Left ventricle myocardium superior (tissue), 1 donor: ENCODE measurements around the gene FZD10. TPM values are rescaled to one million over a fixed set of nuclear protein-coding genes. Genes with fewer than 3 reads are reported as not detected.

ENCODE experiments used
- ATAC-seq: fragments of 200-7000 bp; cut with Tn5 transposase; one replicate; pipeline ENCODE4 v1.9.1; 2020; ENCODE audit warnings: mild to moderate bottlenecking, moderate library complexity
- DNase-seq: peaks from one replicate; pipeline ENCODE4 v3.0.0-alpha.2; 2020
- intact Hi-C: fragments of 100-400 bp; cut with micrococcal nuclease; formaldehyde crosslinking; loops from one replicate; pipeline ENCODE4 v1.11.0; 2022
- total RNA-seq: library from RNA; stranded (reverse); fragmentation: NEBNext Ultra II Directional; extraction: Animal tissue kit (Norgen Biotek cat#: 25700); gene quantifications from one replicate; pipeline ENCODE4 v1.2.1, GENCODE V29; 2021
- donor health status: DM: no; HTN: yes; CAD: no; lungs with severe emphysema.

The FZD10 gene
- total RNA-seq, 1 donor from 2014 or later, result 0.07 TPM

DNA sequence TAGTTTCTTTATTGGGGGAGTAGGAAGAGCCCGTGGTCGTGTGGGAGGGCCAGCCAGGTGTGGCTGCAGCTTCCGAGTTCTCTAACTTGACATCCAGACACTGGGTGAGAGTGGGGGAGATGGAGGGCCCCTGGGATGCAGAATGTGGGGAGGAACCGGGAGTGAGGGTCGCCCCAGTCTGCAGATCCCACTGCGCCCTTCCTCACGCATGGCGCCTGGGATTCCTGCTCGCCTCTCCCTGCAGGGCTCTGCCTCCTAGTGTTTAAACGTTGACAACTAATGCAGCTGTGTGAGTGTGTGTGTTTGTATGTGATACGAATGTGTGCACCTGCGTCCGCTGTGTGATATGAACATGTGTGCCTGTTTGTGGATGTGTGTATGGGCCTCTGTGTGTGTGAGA, 34.6 kb downstream of the FZD10 start:
- no peak for ATAC-seq
- DNase-seq, result no peak
- intact Hi-C loops, result no loop called here

DNA sequence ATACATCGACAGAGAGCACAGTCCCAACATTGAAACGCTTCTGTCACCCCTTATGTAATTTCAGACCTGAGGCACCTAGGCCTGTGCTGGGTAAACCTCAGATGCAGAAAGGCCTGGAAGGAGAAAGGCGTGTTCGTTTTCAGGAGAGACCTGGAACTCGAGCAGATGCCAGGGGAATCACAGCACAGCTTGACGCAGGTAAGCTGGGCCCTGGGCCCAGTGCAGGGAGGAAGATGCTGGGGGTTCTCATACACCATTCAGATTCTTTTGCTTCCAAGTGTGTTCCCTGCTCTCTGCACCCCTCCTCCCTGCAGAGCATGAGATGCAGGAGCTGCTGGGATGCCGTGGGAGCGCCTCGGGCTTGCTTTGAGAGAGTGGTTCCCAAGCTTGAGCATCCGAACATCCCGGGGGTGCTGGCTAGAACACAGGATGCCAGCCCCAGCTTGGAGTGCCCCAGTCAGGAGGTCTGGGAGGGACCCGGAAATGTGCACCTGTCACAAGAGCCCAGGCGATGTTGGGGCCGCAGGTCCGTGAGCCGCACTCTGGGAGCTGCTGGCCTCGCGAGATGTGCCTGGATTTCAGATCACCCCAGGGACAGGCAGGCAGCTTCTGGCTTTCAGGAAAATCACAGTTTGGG, 35.9 kb downstream of the FZD10 start:
- DNase-seq (no peak), ATAC-seq (no peak)
- intact Hi-C loops, result no loop called here

DNA sequence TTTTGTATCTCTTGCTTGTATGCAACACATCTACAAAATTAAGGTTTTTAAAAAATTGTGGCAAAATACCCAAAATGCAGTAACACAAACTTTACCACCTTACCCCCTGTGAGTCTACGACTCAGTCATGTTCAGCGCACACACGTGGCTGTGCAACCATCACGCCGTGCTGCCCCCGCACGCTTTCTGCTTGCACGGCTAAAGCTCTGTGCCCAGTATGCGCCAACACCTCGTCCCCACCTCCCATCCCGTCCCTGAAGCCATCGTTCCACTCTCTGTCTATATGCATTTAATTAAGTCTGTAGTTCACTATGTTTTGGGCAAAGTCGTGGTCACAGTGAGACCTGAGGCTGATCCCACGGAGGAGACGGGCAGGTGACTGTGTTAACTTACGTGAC, 36.4 kb downstream of the FZD10 start:
- intact Hi-C loops, result no loop called here

DNA sequence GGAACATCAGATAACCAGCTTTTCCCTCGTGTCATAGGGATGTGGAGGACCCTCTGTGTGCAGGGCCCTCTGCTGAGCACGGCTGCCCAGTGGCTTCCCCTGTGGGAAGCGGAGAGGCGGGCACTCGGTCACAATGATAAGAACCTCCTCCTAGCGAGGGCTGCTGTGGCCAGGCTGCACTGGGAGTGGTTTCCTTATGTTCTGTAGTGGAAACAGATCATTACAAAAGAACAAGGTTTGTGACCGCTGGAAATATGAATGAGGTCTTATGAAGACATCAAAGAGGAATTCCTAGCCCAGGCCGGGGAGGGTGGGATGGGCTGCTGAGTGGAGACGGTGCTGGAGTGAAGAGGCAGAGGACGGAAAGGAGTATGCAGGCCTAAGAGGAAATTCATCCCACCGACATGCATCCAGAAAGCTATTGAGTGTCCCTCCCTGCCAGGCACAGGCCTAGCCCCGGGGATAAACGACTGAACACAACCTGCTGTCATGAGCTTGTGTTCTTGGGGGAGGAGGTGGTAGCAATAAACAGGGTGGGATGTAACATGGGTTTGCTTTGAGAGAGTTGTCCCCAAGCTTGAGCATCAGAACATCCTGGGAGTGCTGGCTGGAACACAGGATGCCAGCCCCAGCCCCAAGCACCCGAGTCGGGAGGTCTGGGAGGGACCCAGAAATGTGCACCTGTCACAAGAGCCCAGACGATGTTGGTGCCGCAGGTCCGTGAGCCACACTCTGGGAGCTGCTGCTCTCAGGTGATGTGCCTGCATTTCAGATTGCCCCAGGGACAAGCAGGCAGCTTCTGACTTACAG, 37.5 kb downstream of the FZD10 start:
- ATAC-seq (no peak), DNase-seq (no peak)
- intact Hi-C loops, result no loop called here

More for the DNA sequence above, 36.4 kb downstream of the FZD10 start:
- no peak for DNase-seq
- no peak for ATAC-seq

DNA sequence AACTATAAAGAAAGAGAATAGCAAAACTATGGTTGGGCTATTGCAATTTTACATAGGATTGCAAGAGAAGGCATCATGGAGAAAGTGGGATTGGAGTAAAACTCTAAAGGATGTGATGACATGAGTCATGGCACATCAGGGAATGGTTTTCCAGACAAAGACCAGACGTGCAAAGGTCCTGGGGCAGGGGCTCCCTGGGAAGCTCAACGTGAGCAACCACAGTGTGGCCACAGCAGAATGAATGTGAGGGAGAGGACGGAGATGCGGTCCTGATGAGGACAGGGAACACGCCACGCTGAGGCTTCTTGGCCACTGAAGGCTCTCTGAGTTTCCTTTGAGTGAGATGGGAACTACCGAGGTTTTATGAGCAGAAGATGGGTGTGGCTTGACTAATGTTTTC, 38.2 kb downstream of the FZD10 start:
- intact Hi-C loops, result no loop called here
- DNase-seq (no peak), ATAC-seq (no peak)

DNA sequence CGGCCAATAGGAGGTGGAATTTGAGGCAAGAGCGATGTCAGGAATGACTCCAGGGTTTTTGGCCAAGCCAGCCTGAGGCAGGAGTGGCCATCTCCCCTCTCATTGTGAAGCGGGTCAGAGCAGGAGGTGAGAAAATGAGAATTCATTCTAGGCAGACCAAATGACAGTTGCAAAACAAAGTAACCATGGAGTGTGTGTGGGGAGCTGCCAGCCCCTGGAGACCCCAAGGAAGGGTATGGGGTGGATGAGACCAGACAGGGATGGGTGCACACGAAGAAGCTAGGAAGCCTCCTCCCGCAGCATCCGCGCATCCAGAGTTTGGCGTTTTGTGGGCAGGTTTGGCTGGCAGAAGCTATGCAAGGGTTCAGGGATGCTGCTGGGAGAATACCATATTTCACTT, 38.8 kb downstream of the FZD10 start:
- DNase-seq (no peak), ATAC-seq (no peak)
- intact Hi-C loops, result no loop called here

DNA sequence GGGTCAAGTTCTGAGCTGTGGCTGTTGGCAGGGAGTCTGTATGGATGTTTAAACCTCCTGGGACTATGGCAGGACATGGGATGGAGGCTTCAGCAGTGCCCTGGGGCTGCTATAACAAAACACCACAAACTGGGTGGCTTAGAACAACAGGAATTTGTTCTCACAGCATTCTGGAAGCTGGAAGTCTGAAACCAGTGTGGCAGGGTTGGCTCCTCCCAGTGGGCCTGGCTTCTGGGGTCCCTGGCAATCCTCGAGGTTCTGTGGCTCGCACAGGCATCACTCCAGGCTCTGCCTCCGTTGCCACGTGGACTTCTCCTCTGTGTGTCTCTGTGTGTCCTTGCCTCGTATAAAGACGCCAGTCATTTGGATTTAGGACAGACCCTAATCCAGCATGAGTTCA, 39.9 kb downstream of the FZD10 start:
- DNase-seq (no peak), ATAC-seq (no peak)
- intact Hi-C loops, result no loop called here

DNA sequence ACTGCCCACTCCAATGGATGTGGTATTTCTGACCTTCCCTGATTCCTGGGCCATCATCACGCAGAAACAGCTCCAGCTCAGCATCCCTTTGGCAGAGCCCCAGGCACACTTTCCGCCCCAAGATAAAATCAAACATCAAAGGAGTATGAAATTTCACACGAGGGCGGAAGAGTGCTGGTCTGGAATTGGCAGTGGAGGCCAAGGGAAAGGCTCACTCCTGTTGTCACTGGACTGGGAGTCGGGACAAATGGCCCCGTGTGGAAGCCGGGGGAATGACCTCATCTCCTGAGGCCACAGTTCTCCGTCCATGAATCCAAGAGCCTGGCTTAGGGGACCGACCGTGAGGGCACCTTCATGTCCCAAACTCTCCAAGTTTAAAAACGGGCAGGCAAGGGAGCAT, 40.9 kb downstream of the FZD10 start:
- no peak for DNase-seq

DNA sequence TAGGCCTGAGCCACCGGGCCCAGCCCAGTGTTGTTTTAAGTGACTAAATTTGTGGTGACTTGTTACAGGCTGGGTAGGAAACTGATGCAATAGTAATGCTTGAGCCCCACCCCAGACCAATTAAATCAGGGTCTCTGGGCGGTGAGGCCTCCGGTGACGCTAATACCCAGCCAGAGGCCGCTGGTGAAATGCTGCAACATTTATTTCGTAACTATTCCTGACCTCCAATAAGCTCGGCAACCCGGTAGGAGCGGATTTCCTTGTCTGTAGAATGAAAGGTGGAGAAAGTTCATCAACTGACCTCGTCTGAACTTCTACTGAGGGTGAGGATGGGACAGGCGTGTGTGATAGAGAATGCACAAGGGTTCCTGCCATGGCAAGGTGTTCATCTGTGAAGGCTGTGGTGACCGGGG, 42.3 kb downstream of the FZD10 start:
- ATAC-seq (no peak), DNase-seq (no peak)
- intact Hi-C loops, result no loop called here

More for the DNA sequence above, 40.9 kb downstream of the FZD10 start:
- intact Hi-C loops, result no loop called here
- no peak for ATAC-seq

DNA sequence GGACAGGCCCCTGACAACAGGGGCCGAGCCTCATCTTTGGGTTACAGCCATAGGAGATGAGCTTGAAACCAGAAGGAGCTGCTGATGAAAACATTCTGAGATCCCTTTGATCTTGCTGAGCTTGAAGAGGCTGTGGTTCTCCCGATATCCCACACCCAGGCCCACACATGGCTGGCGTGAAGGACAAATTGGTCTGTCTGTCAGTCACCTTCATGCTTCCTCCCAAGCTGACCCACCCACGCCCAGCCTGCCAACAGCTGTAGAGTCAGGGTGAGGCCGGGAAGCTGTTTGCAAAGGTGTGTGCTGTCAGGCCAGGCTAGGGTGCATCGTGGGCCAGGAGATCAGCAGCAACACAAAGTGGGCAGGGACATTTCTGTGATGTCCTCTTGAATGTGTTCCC, 43.2 kb downstream of the FZD10 start:
- DNase-seq (no peak), ATAC-seq (no peak)
- intact Hi-C loops, result no loop called here

DNA sequence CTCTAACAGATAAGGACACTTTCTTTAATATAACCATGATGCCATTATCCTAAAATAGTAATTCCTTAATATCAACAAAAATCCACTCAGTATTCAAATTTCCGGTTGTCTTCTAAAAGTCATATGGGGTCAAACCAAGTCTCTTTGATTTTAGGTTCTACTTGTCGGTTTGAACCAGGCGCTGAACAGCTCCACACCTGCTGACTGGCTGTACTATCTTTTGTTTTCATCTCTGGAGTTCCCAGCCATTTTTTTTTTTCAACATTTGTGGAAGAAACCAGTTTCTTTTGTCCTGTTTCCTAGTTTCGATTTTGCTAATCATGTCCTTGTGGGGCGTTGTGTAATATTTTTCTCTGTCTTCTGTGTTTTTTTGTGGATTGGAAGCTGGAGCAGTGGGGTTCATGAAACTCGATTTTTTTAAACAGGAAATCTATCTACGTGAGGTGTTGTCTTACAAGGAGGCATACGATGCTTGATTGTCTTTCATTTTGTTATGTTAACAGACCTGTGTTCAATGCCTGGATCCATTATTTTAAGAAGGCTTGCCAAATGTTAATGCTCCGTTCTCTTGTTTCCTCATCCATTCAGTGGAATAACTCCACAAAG, 50.2 kb downstream of the FZD10 start:
- intact Hi-C loops, result no loop called here
- ATAC-seq (no peak), DNase-seq (no peak)

DNA sequence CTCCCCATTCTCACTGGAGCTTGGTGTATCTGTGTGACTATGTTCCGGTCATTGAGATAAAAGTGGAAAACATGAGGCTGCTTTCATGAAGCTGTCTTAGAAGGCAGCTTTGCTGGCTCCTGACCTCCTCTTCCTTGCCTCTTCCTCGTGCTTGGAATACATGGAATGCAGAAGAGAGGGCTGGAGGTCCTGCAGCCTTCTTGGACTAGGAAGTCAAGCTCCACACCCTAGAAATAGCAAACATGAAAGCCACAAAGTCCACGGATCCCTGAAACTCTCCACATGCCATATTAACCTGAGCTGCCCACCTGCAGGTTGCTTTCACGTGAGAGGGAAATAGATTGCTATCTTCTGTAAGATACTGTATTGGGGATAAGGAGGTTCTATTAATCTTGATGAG, 51.0 kb downstream of the FZD10 start:
- intact Hi-C loops, result no loop called here
- DNase-seq (no peak), ATAC-seq (no peak)

DNA sequence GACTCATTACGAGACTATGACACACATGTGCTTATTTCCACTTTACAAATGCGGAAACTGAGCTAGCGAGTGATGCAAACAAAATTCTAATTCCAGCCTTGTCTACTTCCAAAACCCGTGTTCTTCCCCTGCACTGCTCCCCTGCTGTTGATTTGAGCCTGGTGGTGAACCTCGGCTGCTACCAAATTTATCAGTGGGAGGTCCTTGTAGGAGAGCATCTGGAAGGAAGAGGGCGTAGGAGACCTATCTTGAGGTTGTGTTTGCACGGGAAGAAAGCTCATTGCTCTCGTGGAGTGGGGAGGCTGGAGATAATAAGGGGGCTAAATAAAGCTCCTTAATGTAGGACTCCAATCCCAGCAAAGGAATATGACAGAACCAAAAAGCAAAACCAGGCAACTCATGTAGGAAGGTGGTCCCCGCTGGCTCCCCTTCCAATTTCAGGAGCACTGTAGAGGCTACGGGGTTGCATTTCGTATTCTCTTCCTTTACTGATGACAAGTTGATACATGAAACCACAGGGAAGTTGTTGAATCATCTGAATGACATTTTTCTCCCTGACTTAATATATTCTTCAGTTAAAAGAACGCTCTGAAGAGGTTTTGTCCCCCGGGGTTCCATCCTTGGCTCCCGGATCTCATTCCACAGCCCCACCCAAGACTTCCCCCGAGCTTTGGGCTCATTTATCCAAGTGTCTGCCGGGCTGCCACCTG, 52.6 kb downstream of the FZD10 start:
- DNase-seq, result no peak
- ATAC-seq, result no peak
- intact Hi-C loops, result no loop called here

Other genes with a start within 250 kb of the FZD10 start
- not detected for gene PIWIL1, start 175.4 kb downstream of the FZD10 start, total RNA-seq